Stimulated activated CD8-positive, alpha-beta memory T cell treated with anti-CD3 and anti-CD28 coated beads, Interleukin-7, amount 100 ng/mL, for 24 hours (primary cell): ENCODE data around the gene SLMAP.

Experiments
- DNase-seq: peaks from one replicate; pipeline ENCODE4 v3.0.0-alpha.2; 2020; ENCODE audit warnings: low read depth

Gene SLMAP

DNA sequence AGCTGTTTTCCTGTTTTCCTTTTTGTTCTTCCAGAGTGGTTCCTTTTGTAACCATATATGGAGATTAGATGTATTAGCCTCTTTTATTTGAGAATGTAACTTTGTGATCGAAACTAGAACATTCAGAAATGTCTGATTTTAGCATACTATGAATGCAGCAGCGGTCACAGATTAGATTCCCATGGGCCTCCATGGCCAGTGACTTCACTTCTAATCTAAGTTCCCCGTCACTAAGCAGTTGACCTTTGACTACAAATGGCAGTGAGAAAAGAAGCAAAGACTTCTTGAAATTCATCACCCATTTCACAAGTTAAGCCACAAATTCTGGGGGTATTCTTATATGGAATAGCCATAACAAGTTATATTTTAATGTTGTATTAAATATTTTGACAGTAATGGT lies 137.6 kb downstream of the SLMAP start:
- no peak for DNase-seq

DNA sequence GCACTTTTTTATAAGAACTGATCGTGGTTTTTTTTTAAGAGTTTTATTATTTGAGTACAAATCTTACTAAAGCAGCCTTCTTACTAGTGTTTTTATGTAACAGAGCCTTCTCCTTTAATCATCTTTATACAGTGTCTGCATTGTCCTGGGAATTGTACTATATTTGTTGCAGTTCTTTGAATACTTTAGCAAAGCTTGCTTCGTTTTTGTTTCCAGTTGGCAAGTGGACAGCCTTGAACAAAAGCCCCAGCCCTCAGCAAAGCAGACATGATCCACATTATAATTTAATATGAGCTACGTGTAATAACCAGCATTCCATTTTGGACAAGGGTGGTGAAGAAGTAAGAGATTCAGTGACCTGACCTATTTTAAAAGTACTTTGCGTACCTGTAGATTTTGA lies 139.9 kb downstream of the SLMAP start:
- no peak for DNase-seq

- no peak for DNase-seq
Measured at GRCh38 chr3:57896691-57897090, 140.6 kb downstream of the SLMAP start.

DNA sequence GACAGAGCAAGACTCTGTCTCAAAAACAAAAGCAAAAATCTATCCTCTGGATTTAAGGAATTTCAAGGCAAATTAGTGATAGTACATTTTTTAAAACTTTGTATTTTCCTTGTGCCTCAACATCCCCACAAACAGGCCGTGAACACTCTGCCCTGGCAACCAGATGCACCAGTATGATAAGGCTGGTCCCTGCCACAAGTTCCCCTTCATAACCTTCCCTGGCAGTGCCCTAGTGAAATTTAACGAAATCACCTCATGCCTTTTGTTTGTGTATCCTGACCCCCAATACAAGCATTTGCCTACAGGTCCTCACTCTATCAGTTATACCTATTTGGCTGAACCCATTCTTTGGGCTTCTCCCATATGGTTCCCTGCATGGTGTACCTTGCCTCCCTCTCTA lies 144.7 kb downstream of the SLMAP start:
- DNase-seq = no peak

GRCh38 chr3:57903124-57903890 lies 147.2 kb downstream of the SLMAP start:
- DNase-seq = no peak

DNA sequence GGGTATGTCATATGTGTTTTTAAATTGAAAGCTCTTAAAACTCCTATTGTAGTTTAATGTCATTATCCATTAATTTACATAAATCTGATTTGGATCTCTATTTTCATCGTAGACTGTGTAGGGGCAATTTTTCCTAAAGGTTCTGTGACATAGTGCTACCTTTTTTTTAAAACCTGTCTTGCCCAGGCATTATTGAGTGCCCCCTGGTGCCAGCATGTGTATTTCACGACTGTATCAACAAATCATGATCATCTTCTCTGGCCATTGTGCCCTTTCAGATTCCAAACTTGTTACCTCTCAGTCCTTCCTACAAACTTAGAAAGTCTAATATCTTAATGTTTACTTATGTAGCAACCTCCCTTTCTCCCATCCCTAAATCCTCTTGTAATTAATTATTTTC lies 154.9 kb downstream of the SLMAP start:
- no peak for DNase-seq

GRCh38 chr3:57911593-57911992 lies 155.5 kb downstream of the SLMAP start:
- no peak for DNase-seq

DNA sequence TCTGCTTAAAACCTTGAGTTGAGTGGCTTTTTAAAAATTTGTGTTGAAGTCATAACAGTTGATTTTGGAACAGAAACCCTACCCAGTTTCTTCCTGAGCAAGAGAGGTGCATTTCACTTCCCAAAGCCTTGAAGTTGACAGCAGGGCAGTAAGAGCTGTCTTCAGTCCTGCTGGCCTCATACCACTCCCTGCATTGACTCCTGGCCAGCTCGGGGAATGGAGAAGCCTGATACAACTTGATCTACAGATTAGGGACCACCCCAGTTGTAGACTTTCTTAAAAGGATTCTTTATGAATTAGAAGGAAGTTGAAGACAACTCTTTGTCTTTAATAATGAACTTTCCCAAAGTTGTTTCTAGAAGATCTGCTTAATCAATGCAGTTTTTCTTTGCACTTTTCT lies 161.5 kb downstream of the SLMAP start:
- no peak for DNase-seq

DNA sequence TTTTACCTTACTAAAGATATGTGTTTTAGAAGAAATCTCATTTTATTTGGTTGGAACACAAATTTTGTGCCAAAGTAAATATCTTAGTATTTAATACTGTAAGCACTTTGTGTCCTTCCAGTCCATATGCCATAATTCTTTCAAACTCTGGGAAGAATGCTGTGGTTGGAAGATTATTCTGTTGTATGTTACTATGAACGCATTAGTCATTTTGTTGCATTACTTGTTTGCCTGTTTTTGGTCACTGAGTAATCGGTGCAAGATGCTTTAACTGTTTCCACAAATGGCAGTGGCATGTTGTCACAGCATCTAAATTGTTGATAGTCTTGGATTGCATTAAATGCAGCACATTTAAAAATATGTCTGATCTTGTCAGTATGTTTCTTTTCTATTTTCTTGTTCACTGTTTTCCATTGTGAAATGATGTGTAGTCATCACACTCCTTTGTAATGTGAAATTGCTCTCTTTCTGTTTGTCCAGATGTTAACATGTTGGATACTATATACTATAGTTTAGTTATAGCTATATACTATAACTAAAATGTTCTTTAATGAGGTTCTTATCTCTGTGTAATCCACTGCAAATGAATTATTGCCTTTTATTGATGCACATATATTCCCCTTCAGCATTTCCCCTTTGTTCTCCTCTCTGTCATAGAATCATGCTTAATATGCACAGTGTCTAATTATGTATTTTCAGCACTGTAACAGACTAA lies 162.2 kb downstream of the SLMAP start:
- no peak for DNase-seq

DNA sequence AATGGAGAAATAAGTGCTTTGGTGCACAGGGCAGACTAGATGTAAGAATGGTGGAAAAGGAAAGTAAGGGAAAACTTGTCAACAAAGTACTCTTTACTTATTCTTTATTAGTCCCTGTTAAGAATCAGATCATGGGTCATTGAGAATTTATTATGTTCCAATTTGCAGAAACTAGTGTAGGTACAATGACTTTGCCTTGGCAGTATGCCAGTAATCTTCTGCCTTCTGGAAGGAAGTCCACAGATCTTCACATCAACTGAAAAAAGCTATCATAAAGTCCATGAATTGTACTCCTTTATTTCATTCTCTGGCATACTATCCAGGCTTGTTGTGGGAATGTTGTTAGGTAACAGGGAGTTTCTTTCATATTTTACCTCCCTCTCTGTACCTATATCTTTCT lies 163.9 kb downstream of the SLMAP start:
- no peak for DNase-seq

DNA sequence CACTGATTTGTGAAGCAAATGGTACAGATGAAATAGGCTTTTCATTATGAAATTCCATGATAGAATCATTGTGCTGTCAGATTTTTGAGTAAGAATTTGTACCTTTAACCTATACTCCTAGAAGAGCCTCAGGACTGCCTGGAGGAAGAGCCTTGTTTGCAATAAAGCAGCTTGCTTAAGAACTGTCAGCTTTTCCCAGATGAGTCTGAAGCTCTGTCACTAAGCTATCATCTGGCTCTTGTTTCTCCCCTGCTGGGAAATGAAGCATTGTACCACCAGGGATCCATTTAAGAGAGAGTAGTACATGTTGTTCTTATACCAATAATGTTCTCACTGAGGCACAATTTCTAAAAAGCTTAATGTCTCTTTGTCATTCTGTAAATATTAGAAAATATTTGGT lies 167.0 kb downstream of the SLMAP start:
- no peak for DNase-seq

DNA sequence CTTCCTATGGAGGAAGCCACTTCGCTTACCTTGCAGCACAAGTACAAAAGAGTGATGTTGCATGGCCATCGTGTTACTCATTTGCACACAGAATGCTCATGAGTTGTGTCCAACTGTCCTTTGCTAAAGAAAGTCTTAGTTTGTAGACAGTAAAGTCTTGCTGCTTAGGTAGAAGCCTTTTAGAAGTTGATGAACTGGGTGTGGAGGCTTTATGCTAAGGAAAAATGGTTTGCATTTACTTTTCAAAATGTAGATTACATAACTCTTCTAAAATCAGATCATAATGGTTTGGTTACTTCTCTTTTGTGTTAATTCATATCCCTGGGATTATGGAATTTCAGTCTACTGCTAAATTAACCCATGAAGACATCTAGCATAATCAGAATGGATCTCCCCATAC lies 167.6 kb downstream of the SLMAP start:
- DNase-seq = no peak

GRCh38 chr3:57927166-57927565 lies 171.1 kb downstream of the SLMAP start:
- DNase-seq = no peak

- no peak for DNase-seq
Measured at GRCh38 chr3:57927916-57928315, 171.8 kb downstream of the SLMAP start.

- no peak for DNase-seq
Measured at GRCh38 chr3:57928511-57928910, 172.4 kb downstream of the SLMAP start.

- DNase-seq = no peak
Measured at GRCh38 chr3:57929988-57930387, 173.9 kb downstream of the SLMAP start.

DNA sequence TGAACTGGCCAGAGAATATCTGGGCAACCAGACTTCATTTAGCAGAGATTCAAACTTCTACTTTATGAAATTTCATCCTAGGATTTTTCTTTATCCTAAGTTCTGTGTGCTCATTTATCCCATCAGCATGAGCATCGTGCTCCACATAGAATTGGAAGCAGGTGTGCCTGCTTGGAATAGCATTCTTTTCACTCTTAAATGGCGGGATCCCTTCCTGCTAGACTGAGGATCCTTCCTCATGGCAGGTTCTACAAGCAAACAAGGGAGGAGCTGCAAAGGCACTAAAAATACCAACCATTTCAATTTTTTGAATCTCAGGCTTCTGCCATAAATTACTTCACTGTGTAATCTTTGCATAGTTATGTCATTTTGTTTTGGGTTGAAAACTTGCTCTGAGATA lies 177.5 kb downstream of the SLMAP start:
- DNase-seq = no peak

GRCh38 chr3:57934373-57934772 lies 178.3 kb downstream of the SLMAP start:
- DNase-seq = no peak

DNA sequence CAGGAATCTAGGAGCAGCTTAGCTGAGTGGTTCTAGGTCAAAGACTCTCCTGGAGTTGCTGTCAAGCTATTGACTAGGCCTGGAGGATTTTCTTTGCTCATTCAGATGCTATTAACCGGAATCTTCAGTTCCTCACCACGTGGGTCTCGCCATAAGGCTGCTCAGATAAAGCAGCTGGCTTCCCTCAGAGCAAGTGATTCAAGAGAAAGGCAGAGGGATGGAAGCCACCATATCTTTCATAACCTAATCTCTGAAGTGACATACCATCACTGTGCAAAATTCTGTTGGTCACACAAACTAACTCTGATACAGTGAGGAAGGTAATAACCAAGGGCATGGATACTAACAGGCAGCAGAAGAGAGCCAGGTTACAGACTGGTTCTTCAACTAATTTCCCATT lies 179.4 kb downstream of the SLMAP start:
- no peak for DNase-seq

DNA sequence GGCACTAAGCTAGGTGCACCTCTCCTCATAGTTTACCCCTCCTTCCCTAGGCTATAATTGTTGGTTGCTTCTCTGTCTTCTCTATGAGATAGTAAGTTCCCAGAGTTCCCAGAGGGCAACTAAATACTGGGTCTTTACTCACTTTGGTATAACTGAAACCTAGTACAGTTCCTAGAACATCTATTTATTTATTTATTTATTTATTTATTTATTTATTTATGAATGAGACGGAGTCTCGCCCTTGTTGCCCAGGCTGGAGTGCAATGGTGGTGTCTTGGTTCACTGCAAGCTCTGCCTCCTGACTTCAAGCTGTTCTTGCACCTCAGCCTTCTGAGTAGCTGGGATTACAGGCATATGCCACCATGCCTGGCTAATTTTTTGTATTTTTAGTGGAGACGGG lies 181.0 kb downstream of the SLMAP start:
- DNase-seq = no peak

DNA sequence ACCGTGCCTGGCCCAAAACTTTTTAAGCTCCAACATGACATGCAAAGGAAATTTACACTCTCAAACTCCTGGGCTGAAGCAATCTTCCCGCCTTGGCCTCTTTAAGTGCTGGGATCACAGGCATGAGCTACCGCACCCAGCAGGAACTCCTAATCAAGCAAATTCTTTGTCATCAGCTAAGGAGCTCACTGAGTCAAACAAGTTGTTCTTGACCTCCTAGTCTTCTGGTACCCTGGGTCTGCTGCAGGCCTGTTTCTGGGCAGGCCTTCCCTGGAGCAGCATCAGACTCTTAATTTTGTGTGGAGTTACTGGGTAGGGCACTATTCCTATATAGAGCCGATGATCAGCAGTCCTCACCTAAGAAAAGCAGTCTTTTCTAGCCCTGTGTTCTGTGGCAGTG lies 183.7 kb downstream of the SLMAP start:
- no peak for DNase-seq

DNA sequence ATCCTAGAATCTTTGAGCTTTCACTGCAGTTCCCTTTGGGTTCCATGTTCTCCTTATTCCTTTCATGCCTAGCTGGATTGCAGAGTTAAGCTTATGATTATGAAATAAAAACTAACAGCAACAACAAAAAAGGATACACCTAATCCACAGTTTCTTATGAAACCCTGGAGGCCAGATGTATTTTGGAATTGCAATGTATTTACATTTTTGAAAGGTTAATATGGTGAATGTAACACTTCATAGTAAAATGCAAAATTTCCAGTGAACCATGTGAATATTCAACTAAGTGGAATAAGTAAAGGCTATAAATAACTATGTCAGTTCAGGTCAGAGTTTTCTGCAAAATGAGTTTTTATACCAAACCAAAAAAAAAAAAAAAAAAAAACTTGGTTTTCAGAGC lies 186.3 kb downstream of the SLMAP start:
- no peak for DNase-seq

DNA sequence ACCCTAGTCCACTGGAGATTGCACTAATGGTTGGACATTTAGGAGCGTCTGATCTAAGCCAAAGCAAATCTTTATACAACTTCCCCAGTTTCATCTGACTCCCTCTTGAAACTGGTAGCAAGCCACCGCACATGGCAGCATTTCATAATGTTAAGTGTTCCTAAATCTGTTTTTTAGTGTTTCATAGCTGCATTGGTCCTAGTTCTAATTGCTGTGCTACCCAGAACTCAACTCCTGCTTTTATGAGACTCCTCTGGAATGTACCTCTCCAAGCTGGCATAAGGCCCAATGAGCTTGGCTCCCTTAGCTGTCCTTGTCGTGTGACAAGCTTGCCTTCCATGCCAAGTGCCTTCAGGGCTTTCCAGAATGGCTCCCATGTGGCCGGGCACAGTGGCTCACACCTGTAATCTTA lies 186.8 kb downstream of the SLMAP start:
- DNase-seq = no peak
